Esophagus muscularis mucosa (tissue), 4 donors: ENCODE data around the gene KAT2B.

Experiments used
- CTCF ChIP-seq, 3 experiments: fragments of 200-600 bp in 2 of 3; fragments of 450-650 bp in 1 of 3; sonication (generic) in 2 of 3; IDR thresholded peaks; one replicate each; pipeline ENCODE4 v1.5.1; 2017 to 2019; ENCODE audit warnings: antibody characterized with exemption in 3 of 3, mild to moderate bottlenecking in 2 of 3, moderate library complexity in 1 of 3
- EP300 ChIP-seq: sonication (generic); formaldehyde crosslinking; IDR thresholded peaks from one replicate; pipeline ENCODE4 v1.6.1; 2017; ENCODE audit warnings: antibody characterized with exemption
- POLR2AphosphoS5 ChIP-seq, 2 donors: sonication (generic); formaldehyde crosslinking; IDR thresholded peaks; one replicate each; pipeline ENCODE4 v1.6.1; 2017; ENCODE audit warnings: antibody characterized with exemption in 2 of 2

- no peak for TF ChIP-seq EP300
- TF ChIP-seq POLR2AphosphoS5 (IDR thresholded peaks at IDR 0.05), result no peak
- TF ChIP-seq CTCF (IDR thresholded peaks at IDR 0.05), result no peak
Measured at GRCh38 chr3:20108869-20109268, 68.6 kb downstream of the KAT2B start.
